GM15510 (cell line): ENCODE data around the gene BRD8.

Experiments
- POLR2A ChIP-seq: IDR thresholded peaks from 3 replicates; pipeline ENCODE4 v1.6.1; 2011; ENCODE audit warnings: borderline replicate concordance; ENCODE audit not compliant: insufficient read length; ENCODE audit errors: extremely low read depth

BRD8 gene

GRCh38 chr5:138111937-138112336 is 66.5 kb downstream of the BRD8 start:
- no peak for TF ChIP-seq POLR2A

GRCh38 chr5:138111181-138111580 is 67.2 kb downstream of the BRD8 start:
- no peak for TF ChIP-seq POLR2A

GRCh38 chr5:138110266-138110963 is 68.0 kb downstream of the BRD8 start:
- no peak for TF ChIP-seq POLR2A

- TF ChIP-seq POLR2A = no peak
Observed at GRCh38 chr5:138109463-138110265, 68.8 kb downstream of the BRD8 start.

GRCh38 chr5:138107213-138107612 is 71.2 kb downstream of the BRD8 start:
- no peak for TF ChIP-seq POLR2A

- no peak for TF ChIP-seq POLR2A
Observed at GRCh38 chr5:138105709-138106108, 72.7 kb downstream of the BRD8 start.

- TF ChIP-seq POLR2A = no peak
Observed at GRCh38 chr5:138103319-138103637, 75.2 kb downstream of the BRD8 start.

GRCh38 chr5:138102454-138103318 is 75.7 kb downstream of the BRD8 start:
- no peak for TF ChIP-seq POLR2A

GRCh38 chr5:138096997-138097828 is 81.2 kb downstream of the BRD8 start:
- TF ChIP-seq POLR2A = no peak

- TF ChIP-seq POLR2A = no peak
Observed at GRCh38 chr5:138096363-138096762, 82.1 kb downstream of the BRD8 start.

GRCh38 chr5:138095100-138095907 is 83.1 kb downstream of the BRD8 start:
- TF ChIP-seq POLR2A = no peak

- TF ChIP-seq POLR2A = no peak
Observed at GRCh38 chr5:138093036-138093435, 85.4 kb downstream of the BRD8 start.

GRCh38 chr5:138092301-138092700 is 86.1 kb downstream of the BRD8 start:
- no peak for TF ChIP-seq POLR2A

GRCh38 chr5:138091685-138092084 is 86.7 kb downstream of the BRD8 start:
- no peak for TF ChIP-seq POLR2A
